GM12878 (cell line): ENCODE measurements around the gene PLAC8L1. TPM values are rescaled to one million over a fixed set of nuclear protein-coding genes. Genes with fewer than 3 reads are reported as not detected.

Experiments
- ATAC-seq: fragments of 200-7000 bp; cut with Tn5 transposase; 3 replicates; pipeline ENCODE4 v1.9.1; 2020; ENCODE audit warnings: mild to moderate bottlenecking, moderate library complexity
- BruUV-seq: library from RNA; stranded (reverse); fragments of 400-500 nt; replicated peaks from 2 replicates; lab custom pipeline; 2021; lab: Mats Ljungman, UMichigan
- CTCF ChIA-PET: fragments of 300-600 bp; sonication (Branson Sonifier 250); formaldehyde crosslinking; extraction: SDS; loops from one replicate; lab custom pipeline; 2021; ENCODE audit warnings: inconsistent platforms; lab: Yijun Ruan, JAX
- POLR2A ChIA-PET: fragments of 350-600 bp; formaldehyde crosslinking; extraction: SDS; loops from one replicate; lab custom pipeline; 2021; ENCODE audit warnings: inconsistent platforms; lab: Charles Lee
- RAD21 ChIA-PET: fragments of 300-600 bp; sonication (Branson Sonifier 250); formaldehyde crosslinking; loops from one replicate; lab custom pipeline; 2023; ENCODE audit warnings: antibody characterized with exemption; ENCODE audit not compliant: unreplicated experiment; lab: Charles Lee
- SMC1A ChIA-PET: fragments of 300-600 bp; sonication (Branson Sonifier 250); formaldehyde crosslinking; loops from one replicate; lab custom pipeline; 2023; ENCODE audit not compliant: unreplicated experiment, uncharacterized antibody; lab: Charles Lee
- DNase-seq: peaks from one replicate; pipeline ENCODE4 v3.0.0-alpha.2; 2011; ENCODE audit warnings: low read depth, low spot score
- FAIRE-seq: peaks from 3 replicates; lab custom pipeline; 2011; peaks lifted over from hg19 to GRCh38; lab: Jason Lieb, UNC
- H2AFZ ChIP-seq: 2 replicates; pipeline ENCODE4 v1.6.0; 2011; ENCODE audit warnings: low read depth, low read length, control low read depth; ENCODE audit not compliant: control insufficient read depth
- H3K27ac ChIP-seq: 2 replicates; pipeline ENCODE4 v1.5.1; 2011; ENCODE audit warnings: control low read depth; ENCODE audit not compliant: control insufficient read depth, insufficient read depth
- H3K27me3 ChIP-seq, 2 experiments: replicated peaks in 1 of 2; 2 replicates each; pipeline versions ENCODE4 v1.6.0 to v1.6.1; 2011; ENCODE audit warnings: low read length in 1 of 2; ENCODE audit not compliant: control insufficient read depth in 2 of 2, insufficient read depth in 2 of 2
- H3K36me3 ChIP-seq, 2 experiments: 2 replicates each; pipeline ENCODE4 v1.5.1; 2011; ENCODE audit warnings: low read length in 1 of 2; ENCODE audit not compliant: control insufficient read depth in 2 of 2, insufficient read depth in 2 of 2
- H3K4me1 ChIP-seq: 2 replicates; pipeline ENCODE4 v1.6.1; 2011; ENCODE audit warnings: mild to moderate bottlenecking, low read length, moderate library complexity, mixed read lengths; ENCODE audit not compliant: control insufficient read depth, insufficient read depth
- H3K4me2 ChIP-seq: 2 replicates; pipeline ENCODE4 v1.6.0; 2011; ENCODE audit warnings: control low read depth; ENCODE audit not compliant: control insufficient read depth, insufficient read depth
- H3K4me3 ChIP-seq: fragments of 200-600 bp; sonication (generic); 2 replicates; pipeline ENCODE4 v1.5.1; 2016
- H3K79me2 ChIP-seq: 2 replicates; pipeline ENCODE4 v1.6.0; 2011; ENCODE audit warnings: low read length; ENCODE audit not compliant: control insufficient read depth, insufficient read depth
- H3K9ac ChIP-seq: 2 replicates; pipeline ENCODE4 v1.8.0; 2011; ENCODE audit warnings: low read length, control low read depth, mixed read lengths; ENCODE audit not compliant: control insufficient read depth, insufficient read depth
- H3K9me3 ChIP-seq: replicated peaks from 3 replicates; pipeline ENCODE4 v1.5.1; 2011; ENCODE audit warnings: mild to moderate bottlenecking, low read length; ENCODE audit not compliant: control insufficient read depth, insufficient read depth
- H4K20me1 ChIP-seq: 2 replicates; pipeline ENCODE4 v1.6.0; 2011; ENCODE audit not compliant: control insufficient read depth, insufficient read depth
- ASH2L ChIP-seq: fragments of 300-600, 200-600 bp; sonication (generic); IDR thresholded peaks from 2 replicates; pipeline ENCODE4 v1.6.1; 2017; ENCODE audit warnings: low read depth, mild to moderate bottlenecking, borderline replicate concordance
- BACH1 ChIP-seq: fragments of 450-650 bp; IDR thresholded peaks from 2 replicates; pipeline ENCODE4 v1.6.1; 2017; ENCODE audit warnings: mild to moderate bottlenecking, borderline replicate concordance
- BHLHE40 ChIP-seq, 2 experiments: fragments of 450-650 bp in 1 of 2; IDR thresholded peaks; 2 replicates each; pipeline ENCODE4 v1.6.1; 2011 to 2017; ENCODE audit warnings: low read depth in 2 of 2, borderline replicate concordance in 1 of 2, improper control_type of control experiment in 1 of 2, low read length in 1 of 2, mild to moderate bottlenecking in 1 of 2
- ESRRA ChIP-seq: IDR thresholded peaks from 2 replicates; pipeline ENCODE4 v1.6.1; 2012; ENCODE audit warnings: mild to moderate bottlenecking, low read length, improper control_type of control experiment
- ETV6 ChIP-seq, 2 experiments: fragments of 450-650 bp in 1 of 2; IDR thresholded peaks in 1 of 2; conservative IDR thresholded peaks in 1 of 2; 2 replicates each; pipeline ENCODE4 v1.6.1; 2014; ENCODE audit warnings: antibody characterized with exemption in 1 of 2, borderline replicate concordance in 1 of 2, low read depth in 1 of 2, mild to moderate bottlenecking in 1 of 2, moderate library complexity in 1 of 2
- KDM1A ChIP-seq: fragments of 200-600 bp; sonication (generic); IDR thresholded peaks from 2 replicates; pipeline ENCODE4 v1.6.1; 2016; ENCODE audit warnings: borderline replicate concordance
- MEF2A ChIP-seq: IDR thresholded peaks from 2 replicates; pipeline ENCODE4 v1.6.1; 2011; ENCODE audit warnings: low read depth, mild to moderate bottlenecking, low read length, moderate library complexity; ENCODE audit not compliant: insufficient read depth
- MTA3 ChIP-seq: IDR thresholded peaks from 2 replicates; pipeline ENCODE4 v1.6.1; 2012; ENCODE audit warnings: low read length, inconsistent platforms, borderline replicate concordance
- POLR2A ChIP-seq: IDR thresholded peaks from 2 replicates; pipeline ENCODE4 v1.6.1; 2011; ENCODE audit warnings: low read depth, mild to moderate bottlenecking, low read length
- SMC3 ChIP-seq: IDR thresholded peaks from 2 replicates; pipeline ENCODE4 v1.6.1; 2011; ENCODE audit warnings: low read length, improper control_type of control experiment, borderline replicate concordance
- SP1 ChIP-seq: IDR thresholded peaks from one replicate; pipeline ENCODE4 v1.6.1; 2011; ENCODE audit warnings: low read depth, low read length
- STAT1 ChIP-seq: fragments of 450-650 bp; conservative IDR thresholded peaks from 2 replicates; pipeline ENCODE4 v1.6.1; 2014; ENCODE audit warnings: antibody characterized with exemption, mild to moderate bottlenecking
- STAT3 ChIP-seq: IDR thresholded peaks from 2 replicates; pipeline ENCODE4 v1.6.1; 2011; ENCODE audit warnings: low read depth, low read length, improper control_type of control experiment
- WGBS: methylation state at CpG from one replicate; pipeline ENCODE4 v1.1.6; 2016; ENCODE audit warnings: low lambda C conversion rate; ENCODE audit not compliant: insufficient replicate concordance, insufficient coverage; ENCODE audit errors: missing lambda C conversion rate; 5-methylcytosine and 5-hydroxymethylcytosine counted together
- in situ Hi-C: fragments of 300-500 bp; cut with MboI; formaldehyde crosslinking; loops from 9 replicates; pipeline ENCODE4 v1.14.3; 2018; ENCODE audit warnings: mixed read lengths
- intact Hi-C: fragments of 100-400 bp; cut with micrococcal nuclease; formaldehyde crosslinking; loops from one replicate; pipeline ENCODE4 v1.14.2; 2022; ENCODE audit not compliant: unreplicated experiment
- polyA plus RNA-seq, 11 experiments: library from polyadenylated mRNA; depleted of rRNA in 4 of 11; unstranded in 6 of 11; stranded (reverse) in 5 of 11; fragments of >200 nt; fragmentation: Nextera tagmentation in 4 of 11; fragmentation: Illumina TruSeq in 1 of 11; extraction: Ambion mirVana in 4 of 11; extraction: Trizol in 1 of 11; gene quantifications; 1 replicate in 1 of 11; 2 replicates in 10 of 11; pipeline versions ENCODE4 v1.2.1 to v1.2.3, GENCODE V29; 2011 to 2016; ENCODE audit warnings: inconsistent platforms in 2 of 11, missing spikeins in 2 of 11, low read depth in 1 of 11
- total RNA-seq, 4 experiments: library from RNA; depleted of rRNA in 3 of 4; stranded (reverse); fragments of >200 nt in 3 of 4; fragmentation: Illumina TruSeq in 1 of 4; extraction: Trizol in 1 of 4; gene quantifications; 2 replicates each; pipeline versions ENCODE4 v1.2.1 to v1.2.3, GENCODE V29; 2013 to 2021
- TF ChIP-seq, protein P1 (sequence below): IDR thresholded peaks from 2 replicates; pipeline ENCODE4 v1.6.1; 2012; ENCODE audit warnings: low read depth, low read length, improper control_type of control experiment
- TF ChIP-seq, protein P2 (sequence below): fragments of 450-650 bp; IDR thresholded peaks from 2 replicates; pipeline ENCODE4 v1.6.1; 2017; ENCODE audit warnings: low read depth, mild to moderate bottlenecking, moderate library complexity
- TF ChIP-seq, protein P3 (sequence below): fragments of 450-650 bp; IDR thresholded peaks from 2 replicates; pipeline ENCODE4 v1.6.1; 2016; ENCODE audit warnings: mild to moderate bottlenecking

PLAC8L1 gene
- total and polyA plus RNA-seq, 10 of the 15 experiments (the other 5 are each of a cell fraction or from before 2014, with no cell fraction given) = 0.17 to 0.39 (median 0.24) TPM; not detected in 4

DNA sequence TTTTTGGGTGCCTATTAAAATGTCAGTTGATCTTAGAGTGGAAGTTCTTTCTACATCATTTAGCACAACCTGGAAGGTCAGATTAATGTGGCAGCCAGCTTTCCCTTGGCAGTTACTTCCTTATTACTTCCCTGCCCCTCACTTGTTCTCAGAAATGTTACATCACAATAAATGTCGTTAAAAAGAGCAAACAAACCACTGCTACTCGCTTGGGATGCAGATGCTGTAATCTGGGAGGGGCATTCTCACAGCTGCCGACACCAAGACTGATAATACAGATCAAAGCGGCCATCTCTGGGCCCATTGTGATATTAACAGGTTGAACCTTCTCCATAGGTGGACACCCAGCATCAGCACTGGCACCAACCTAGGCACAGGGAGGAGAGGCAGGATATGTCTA lies 29.3 kb downstream of the PLAC8L1 start:
- H3K79me2 ChIP-seq = no peaks in the 10 kb centered on the region
- DNase-seq (no peak), ATAC-seq (no peak), FAIRE-seq (no peak)
- H3K27me3 ChIP-seq = no peaks in the 10 kb centered on the region
- ChIA-PET SMC1A (no interaction called here), POLR2A (no interaction called here), CTCF (no interaction called here), RAD21 (interaction anchor here (0.6 kb wide), 1 partner anchor 25 kb away, joined by 3 read pairs; no protein-coding TSS in a partner anchor)
- no TSS peak for BruUV-seq
- H3K4me1 ChIP-seq = peaks cover 10% of the 10 kb centered on the region
- H3K36me3 ChIP-seq = no peaks in the 10 kb centered on the region
- in situ Hi-C loops = no loop called here
- H3K4me3 ChIP-seq = no peak overlapping the region
- TF ChIP-seq, protein P1, sequence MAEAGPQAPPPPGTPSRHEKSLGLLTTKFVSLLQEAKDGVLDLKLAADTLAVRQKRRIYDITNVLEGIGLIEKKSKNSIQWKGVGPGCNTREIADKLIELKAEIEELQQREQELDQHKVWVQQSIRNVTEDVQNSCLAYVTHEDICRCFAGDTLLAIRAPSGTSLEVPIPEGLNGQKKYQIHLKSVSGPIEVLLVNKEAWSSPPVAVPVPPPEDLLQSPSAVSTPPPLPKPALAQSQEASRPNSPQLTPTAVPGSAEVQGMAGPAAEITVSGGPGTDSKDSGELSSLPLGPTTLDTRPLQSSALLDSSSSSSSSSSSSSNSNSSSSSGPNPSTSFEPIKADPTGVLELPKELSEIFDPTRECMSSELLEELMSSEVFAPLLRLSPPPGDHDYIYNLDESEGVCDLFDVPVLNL = no peak
- no peak for TF ChIP-seq SP1
- no peak for TF ChIP-seq ASH2L
- TF ChIP-seq BACH1 = no peak
- no peak for TF ChIP-seq SMC3
- TF ChIP-seq BHLHE40 (IDR thresholded peaks at IDR 0.05; ENCODE audit: borderline replicate concordance in 1 of 2, low read depth in 2 of 2, low read length in 1 of 2) = no peak
- no peak for TF ChIP-seq KDM1A
- no peak for TF ChIP-seq STAT1
- TF ChIP-seq, protein P2, sequence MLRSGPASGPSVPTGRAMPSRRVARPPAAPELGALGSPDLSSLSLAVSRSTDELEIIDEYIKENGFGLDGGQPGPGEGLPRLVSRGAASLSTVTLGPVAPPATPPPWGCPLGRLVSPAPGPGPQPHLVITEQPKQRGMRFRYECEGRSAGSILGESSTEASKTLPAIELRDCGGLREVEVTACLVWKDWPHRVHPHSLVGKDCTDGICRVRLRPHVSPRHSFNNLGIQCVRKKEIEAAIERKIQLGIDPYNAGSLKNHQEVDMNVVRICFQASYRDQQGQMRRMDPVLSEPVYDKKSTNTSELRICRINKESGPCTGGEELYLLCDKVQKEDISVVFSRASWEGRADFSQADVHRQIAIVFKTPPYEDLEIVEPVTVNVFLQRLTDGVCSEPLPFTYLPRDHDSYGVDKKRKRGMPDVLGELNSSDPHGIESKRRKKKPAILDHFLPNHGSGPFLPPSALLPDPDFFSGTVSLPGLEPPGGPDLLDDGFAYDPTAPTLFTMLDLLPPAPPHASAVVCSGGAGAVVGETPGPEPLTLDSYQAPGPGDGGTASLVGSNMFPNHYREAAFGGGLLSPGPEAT = no peak
- no peak for TF ChIP-seq MTA3
- TF ChIP-seq ESRRA = no peak
- TF ChIP-seq MEF2A = no peak
- TF ChIP-seq, protein P3, sequence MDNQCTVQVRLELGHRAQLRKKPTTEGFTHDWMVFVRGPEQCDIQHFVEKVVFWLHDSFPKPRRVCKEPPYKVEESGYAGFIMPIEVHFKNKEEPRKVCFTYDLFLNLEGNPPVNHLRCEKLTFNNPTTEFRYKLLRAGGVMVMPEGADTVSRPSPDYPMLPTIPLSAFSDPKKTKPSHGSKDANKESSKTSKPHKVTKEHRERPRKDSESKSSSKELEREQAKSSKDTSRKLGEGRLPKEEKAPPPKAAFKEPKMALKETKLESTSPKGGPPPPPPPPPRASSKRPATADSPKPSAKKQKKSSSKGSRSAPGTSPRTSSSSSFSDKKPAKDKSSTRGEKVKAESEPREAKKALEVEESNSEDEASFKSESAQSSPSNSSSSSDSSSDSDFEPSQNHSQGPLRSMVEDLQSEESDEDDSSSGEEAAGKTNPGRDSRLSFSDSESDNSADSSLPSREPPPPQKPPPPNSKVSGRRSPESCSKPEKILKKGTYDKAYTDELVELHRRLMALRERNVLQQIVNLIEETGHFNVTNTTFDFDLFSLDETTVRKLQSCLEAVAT = no peak
- TF ChIP-seq STAT3 = no peak
- no peak for TF ChIP-seq POLR2A
- TF ChIP-seq ETV6 (conservative IDR thresholded peaks at IDR 0.05 in 1 of 2, IDR thresholded peaks at IDR 0.05 in 1 of 2; ENCODE audit: borderline replicate concordance in 1 of 2, low read depth in 1 of 2) = no peak
- intact Hi-C loops = no loop called here
- WGBS = 38% methylated on average over 4 of the region's 4 CpGs
- no peaks in the 10 kb centered on the region for H4K20me1 ChIP-seq
- H2AFZ ChIP-seq = no peak overlapping the region
- H3K4me2 ChIP-seq = no peak overlapping the region
- no peaks in the 10 kb centered on the region for H3K9me3 ChIP-seq
- H3K27ac ChIP-seq = no peak overlapping the region
- no peak overlapping the region for H3K9ac ChIP-seq
